Erythroblast (primary cell): ENCODE results near the gene THUMPD1.
"Not testable (repeated sequence)": the region's sequence is repeated elsewhere in the genome, so short reads cannot be mapped to it uniquely, and the experiment has no call there.

ENCODE experiments used
- DNase-seq, 2 experiments: peaks; one replicate each; lab custom pipeline; 2025; lab: John Stamatoyannopoulos, UW
- GATA1 ChIP-seq: IDR thresholded peaks from 2 replicates; pipeline ENCODE4 v1.6.1; 2011; ENCODE audit warnings: low read depth, mild to moderate bottlenecking, control low read depth, low read length, moderate library complexity
- POLR2A ChIP-seq: IDR thresholded peaks from 2 replicates; pipeline ENCODE4 v1.6.1; 2011; ENCODE audit warnings: mild to moderate bottlenecking, low read length

Gene THUMPD1

GRCh38 chr16:20695024-20695423 lies 46.6 kb downstream of the THUMPD1 start:
- no peak for DNase-seq
- no peak for TF ChIP-seq POLR2A
- TF ChIP-seq GATA1, result no peak

- DNase-seq, result not testable (repeated sequence)
Observed at GRCh38 chr16:20694096-20694495, 47.5 kb downstream of the THUMPD1 start.

- no peak for DNase-seq
- no peak for TF ChIP-seq POLR2A
- no peak for TF ChIP-seq GATA1
Observed at GRCh38 chr16:20689668-20690067, 52.0 kb downstream of the THUMPD1 start.

- no peak for TF ChIP-seq GATA1
- TF ChIP-seq POLR2A, result no peak
- no peak for DNase-seq
Observed at GRCh38 chr16:20683812-20684211, 57.8 kb downstream of the THUMPD1 start.
